NCI-H2081 (cell line): ENCODE results near the gene RCSD1.

ENCODE experiments used
- DNase-seq, 2 experiments: peaks; one replicate each; lab custom pipeline; 2025; lab: John Stamatoyannopoulos, UW

Gene RCSD1

DNA sequence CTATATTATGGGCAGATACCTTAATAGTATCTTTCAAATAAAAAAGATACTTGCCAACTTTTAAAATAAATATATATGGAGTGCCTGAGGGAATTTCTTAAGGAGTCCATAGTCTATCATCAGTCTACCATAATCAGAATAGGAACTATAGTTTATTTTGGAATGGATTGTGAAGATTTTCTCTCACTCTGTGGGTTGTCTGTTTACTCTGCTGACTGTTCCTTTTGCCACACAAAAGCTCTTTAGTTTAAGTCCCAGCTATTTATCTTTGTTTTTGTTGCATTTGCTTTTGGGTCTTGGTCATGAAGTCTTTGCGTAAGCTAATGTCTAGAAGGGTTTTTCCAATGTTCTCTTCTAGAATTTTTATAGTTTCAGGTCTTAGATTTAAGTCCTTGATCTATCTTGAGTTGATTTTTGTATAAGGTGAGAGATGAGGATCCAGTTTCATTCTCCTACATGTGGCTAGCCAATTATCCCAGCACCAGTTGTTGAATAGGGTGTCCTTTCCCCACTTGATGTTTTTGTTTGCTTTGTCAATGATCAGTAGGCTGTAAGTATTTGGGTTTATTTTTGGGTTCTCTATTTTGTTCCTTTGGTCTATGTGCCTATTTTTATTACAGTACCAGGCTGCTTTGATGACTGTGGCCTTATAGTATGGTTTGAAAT is 112.5 kb downstream of the RCSD1 start:
- peak in 1 of 2 experiments; percentile 6 for DNase-seq

DNA sequence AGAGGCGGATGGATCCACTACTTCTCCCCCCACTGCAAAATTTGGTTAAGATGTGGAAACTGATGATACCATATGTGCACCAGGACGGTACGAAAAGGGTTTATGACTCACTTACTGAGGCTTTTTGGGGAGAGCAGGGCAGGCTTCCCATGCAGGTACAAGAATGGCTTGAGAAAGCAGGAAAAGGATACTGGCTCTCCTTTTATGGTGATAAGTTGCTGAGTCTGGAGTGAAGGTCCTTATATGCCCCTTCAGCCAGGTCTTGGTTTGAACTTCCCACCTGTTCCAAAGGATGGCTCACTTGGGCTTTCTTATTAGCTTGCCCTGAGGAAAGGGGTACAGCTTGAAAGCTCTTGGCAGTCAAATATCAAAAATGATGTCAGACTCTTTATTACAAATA is 114.9 kb downstream of the RCSD1 start:
- DNase-seq, result no peak

DNA sequence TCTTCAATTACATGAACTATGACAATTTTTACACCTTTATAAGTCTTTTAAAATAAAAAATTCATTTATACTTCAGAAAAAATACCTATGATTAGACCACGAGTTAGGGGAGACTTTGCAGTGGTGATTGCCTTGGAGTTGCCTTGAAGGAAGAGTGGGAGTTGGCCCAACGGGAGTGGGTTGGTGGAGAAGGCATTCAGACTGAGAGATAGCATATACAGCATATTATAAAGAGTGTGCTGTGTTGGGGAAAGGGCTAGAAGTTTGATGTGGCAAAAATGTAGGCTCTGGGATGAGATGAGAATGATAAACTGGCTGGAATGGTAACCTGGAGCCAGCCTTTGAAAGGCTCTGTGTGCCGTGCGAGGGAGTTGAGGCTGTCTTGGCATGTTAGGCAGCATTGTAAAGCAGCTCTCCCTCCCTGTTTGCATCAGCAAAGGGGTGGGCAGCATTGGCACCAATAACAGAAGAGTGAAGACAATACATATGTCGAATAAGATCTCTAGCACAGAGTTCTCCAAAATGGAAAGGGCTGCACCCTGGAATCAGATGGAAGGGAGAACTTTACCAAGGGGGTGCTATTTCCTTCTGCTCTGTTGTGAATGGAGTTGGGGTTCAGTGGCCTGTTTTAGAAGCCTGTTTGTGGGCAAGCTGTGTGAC is 116.1 kb downstream of the RCSD1 start:
- DNase-seq, result no peak

DNA sequence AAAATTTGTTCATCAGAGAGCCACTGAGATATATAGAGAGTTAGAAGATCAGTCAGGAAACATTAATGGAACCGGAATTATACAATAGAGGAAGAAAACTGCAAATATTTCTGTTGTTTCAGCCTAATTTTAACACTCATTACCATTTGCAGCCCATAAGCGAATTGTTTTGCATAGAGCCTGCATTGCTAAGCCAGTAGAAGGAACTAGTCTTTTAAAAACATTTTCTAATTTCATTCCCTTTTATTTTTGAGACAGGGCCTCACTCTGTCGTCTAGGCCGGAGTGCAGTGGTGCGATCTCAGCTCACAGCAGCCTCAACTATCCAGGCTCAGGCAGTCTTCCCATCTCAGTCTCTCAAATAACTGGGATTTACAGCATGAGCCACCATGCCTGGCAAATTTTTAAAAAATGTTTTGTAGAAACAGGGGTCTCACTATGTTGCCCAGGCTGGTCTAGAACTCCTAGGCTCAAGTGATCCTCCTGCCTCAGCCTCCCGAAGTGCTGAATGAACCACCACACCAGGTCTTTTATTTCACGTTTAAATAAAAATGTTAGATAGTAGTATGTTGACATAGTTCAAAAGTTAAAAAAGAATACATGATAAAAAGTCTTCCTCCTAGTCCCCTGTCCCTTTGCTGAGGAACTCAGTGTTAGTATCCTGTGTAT is 117.1 kb downstream of the RCSD1 start:
- DNase-seq, result no peak

DNA sequence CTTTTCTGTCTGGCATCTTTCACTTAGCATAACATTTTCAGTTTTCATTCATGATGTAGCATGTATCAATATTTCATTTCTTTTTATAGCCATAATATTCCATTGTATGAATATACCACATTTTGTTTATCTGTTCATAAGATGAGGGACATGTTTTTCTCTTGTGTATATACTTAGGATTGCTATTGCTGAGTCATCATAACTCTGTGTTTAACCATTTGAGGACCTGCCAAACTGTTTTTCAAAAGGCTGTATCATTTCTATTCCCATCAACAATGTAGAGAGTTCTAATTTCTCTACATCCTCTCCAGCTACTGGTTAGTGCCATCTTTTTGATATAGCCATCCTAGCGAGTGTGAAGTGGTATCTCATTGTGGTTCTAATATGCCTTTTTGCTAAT is 118.0 kb downstream of the RCSD1 start:
- DNase-seq, result no peak

DNA sequence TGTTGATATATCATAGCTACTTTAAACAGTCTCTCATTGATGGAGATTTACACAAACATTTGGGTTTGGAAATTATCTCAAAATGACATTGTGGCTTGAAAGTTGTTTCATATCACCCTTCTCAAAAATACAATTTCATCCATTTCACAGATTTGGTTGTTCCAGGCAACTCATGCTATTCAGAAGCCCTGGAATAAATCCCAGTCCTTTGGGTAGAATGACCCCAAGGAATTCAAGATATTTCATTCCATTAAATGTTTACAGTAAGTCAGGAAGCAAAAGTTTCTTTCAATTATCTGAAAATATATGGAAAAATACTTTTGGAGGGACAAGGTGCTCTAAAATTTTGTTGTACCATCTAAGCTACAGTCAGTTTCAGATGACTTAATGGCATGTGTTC is 118.9 kb downstream of the RCSD1 start:
- DNase-seq, result no peak

DNA sequence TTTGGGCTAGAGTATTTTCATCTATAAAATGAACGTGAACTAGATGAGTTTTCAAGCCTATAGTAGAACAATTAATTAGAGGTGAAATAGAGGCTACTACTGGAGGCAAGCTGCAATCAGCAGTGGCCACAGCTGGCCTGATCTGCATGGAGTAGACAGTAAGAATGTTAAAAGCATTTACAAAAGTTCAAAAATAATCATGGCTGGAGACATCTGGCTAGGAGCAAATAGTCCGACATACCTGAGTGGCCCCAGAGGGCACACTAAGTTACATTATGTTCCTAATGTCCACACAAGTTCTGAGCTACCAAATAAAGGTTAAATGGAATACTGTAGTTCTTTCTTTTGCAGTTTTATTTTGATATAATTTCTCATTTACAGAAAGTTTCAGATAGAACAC is 119.7 kb downstream of the RCSD1 start:
- DNase-seq, result no peak

DNA sequence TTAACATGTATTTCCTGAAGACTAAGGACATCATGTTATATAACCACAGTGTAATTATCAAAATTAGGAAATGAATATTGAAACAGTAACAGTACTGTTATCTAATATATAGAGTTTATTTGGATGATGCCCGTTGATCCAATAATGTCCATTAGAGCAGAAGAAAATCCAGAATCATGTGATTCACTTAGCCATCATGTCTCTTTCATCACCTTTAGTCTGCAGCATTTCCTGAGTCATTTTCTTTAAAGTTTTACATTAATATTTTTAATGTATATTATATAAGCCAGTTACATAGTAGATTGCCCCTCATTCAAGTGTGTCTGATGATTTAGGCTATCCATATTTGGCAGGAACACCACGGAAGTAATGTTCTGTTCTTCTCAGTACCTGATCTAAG is 120.6 kb downstream of the RCSD1 start:
- no peak for DNase-seq

DNA sequence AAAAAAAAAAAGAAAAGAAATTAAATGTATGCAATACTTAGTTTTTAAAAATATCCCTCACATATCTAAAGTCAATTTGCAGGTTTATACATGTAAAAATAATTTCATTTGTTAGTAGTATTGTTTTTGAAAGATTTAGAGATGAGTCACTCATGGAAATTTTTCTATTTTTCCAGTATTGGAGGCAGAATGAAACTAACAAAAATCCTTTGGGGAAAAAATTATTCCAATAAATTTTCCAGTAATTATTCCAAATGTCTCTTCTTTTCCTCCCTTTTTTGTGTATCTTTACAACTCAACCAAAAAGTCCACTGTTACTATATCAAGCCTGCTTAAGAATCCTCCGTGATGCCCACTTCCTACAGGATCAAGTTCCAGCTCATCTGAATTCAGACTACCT is 121.6 kb downstream of the RCSD1 start:
- no peak for DNase-seq

DNA sequence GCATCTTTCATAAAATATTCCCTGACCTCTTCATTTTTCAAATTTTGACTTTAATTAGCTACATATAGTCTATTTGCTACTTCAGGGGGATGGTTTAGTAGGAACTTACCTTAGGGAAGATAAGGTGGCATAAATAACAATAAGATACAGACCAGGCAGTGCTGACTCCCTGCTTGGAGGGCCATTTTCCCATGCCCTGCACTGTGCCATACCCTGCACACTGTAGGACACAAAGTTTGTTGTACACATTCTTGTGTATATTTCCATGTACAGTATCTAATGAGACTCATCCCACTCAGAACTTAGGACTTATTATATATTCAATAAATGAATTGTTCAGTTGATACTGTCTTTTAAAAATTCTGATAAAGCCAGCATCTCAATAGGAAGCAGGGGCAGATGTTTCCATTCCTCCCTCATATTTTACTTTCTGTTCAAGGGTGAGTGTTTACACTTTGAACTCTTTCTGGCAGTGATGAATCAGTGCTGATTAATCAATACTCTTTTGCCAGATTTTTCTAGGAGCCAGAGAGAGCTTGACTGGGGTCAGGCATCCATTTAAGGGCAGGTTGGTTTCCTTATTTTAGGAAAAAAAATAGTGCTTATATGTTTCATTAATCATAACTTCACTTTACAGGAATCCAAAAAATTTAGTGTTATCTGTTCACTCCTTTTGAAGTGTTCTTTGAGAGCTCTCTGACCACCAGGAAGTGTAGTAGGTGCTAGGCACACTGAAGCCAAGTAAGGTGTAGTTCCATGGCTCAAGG is 122.4 kb downstream of the RCSD1 start:
- DNase-seq, result no peak

DNA sequence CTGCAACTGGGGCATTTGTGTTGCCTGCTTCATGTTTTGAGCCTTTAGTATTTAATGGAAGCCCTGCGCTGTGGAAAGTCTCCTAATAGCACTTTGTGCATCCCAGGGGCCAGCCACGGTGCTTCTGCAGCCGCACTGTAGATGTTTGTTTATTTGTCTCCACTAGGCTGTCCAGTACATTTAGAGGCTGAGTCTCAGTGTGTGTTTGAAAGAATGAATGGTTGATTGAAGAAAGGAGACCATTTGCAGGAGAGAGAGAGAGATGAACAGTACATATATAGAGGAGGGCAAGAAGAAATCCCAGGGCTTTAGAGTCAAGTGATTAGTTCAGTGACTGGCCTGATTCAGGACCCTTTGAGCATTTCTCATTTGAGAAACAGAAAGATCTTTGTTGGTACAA is 125.6 kb downstream of the RCSD1 start:
- DNase-seq, result no peak
